H1 (cell line): ENCODE results near the gene IFT25.
"Not testable (repeated sequence)": the region's sequence is repeated elsewhere in the genome, so short reads cannot be mapped to it uniquely, and the experiment has no call there.

Experiments
- ATF2 ChIP-seq: IDR thresholded peaks from 2 replicates; pipeline ENCODE4 v1.6.1; 2012; ENCODE audit warnings: low read length, inconsistent platforms
- EGR1 ChIP-seq: IDR thresholded peaks from 2 replicates; pipeline ENCODE4 v1.6.1; 2011; ENCODE audit warnings: low read depth, low read length, borderline replicate concordance
- EP300 ChIP-seq, 2 experiments: IDR thresholded peaks; 1 replicate in 1 of 2; 2 replicates in 1 of 2; pipeline ENCODE4 v1.6.1; 2011 to 2012; ENCODE audit warnings: low read depth in 2 of 2, low read length in 2 of 2, mild to moderate bottlenecking in 2 of 2, borderline replicate concordance in 1 of 2, inconsistent platforms in 1 of 2, moderate library complexity in 1 of 2
- NRF1 ChIP-seq: IDR thresholded peaks from 2 replicates; pipeline ENCODE4 v1.6.1; 2011; ENCODE audit warnings: mild to moderate bottlenecking, low read depth, low read length, improper control_type of control experiment
- POLR2A ChIP-seq, 2 experiments: IDR thresholded peaks; 1 replicate in 1 of 2; 2 replicates in 1 of 2; pipeline ENCODE4 v1.6.1; 2011; ENCODE audit warnings: low read depth in 2 of 2, low read length in 2 of 2, mild to moderate bottlenecking in 2 of 2; ENCODE audit errors: control extremely low read depth in 1 of 2
- RBBP5 ChIP-seq: IDR thresholded peaks from 2 replicates; pipeline ENCODE4 v1.7.1; 2012; ENCODE audit warnings: low read depth, mild to moderate bottlenecking, inconsistent platforms, low read length, moderate library complexity, borderline replicate concordance
- RNF2 ChIP-seq: fragments of 200-900, 300-1000 bp; sonication (generic); IDR thresholded peaks from 2 replicates; pipeline ENCODE4 v1.7.1; 2016; ENCODE audit warnings: borderline replicate concordance, low read depth, mild to moderate bottlenecking, antibody characterized with exemption, low read length; ENCODE audit not compliant: poor library complexity, severe bottlenecking; ENCODE audit errors: missing control alignments
- SAP30 ChIP-seq: fragments of 300-600 bp; sonication (generic); IDR thresholded peaks from 2 replicates; pipeline ENCODE4 v1.7.1; 2012; ENCODE audit warnings: low read length, moderate library complexity, mild to moderate bottlenecking, inconsistent platforms; ENCODE audit not compliant: insufficient read depth, insufficient replicate concordance
- SP4 ChIP-seq: IDR thresholded peaks from 2 replicates; pipeline ENCODE4 v1.6.1; 2012; ENCODE audit warnings: low read length, inconsistent platforms
- SRF ChIP-seq: IDR thresholded peaks from 2 replicates; pipeline ENCODE4 v1.6.1; 2011; ENCODE audit warnings: mild to moderate bottlenecking, low read depth, low read length, moderate library complexity
- TAF1 ChIP-seq: IDR thresholded peaks from 2 replicates; pipeline ENCODE4 v1.6.1; 2011; ENCODE audit warnings: mild to moderate bottlenecking, low read depth, low read length
- TCF12 ChIP-seq: IDR thresholded peaks from 2 replicates; pipeline ENCODE4 v1.6.1; 2011; ENCODE audit warnings: low read depth, mild to moderate bottlenecking, low read length
- YY1 ChIP-seq: IDR thresholded peaks from 2 replicates; pipeline ENCODE4 v1.6.1; 2011; ENCODE audit warnings: low read depth, mild to moderate bottlenecking, low read length
- TF ChIP-seq, protein P1 (sequence below), 3 experiments: IDR thresholded peaks; 1 replicate in 2 of 3; 2 replicates in 1 of 3; pipeline versions ENCODE4 v1.5.1 to v1.6.1; 2011; ENCODE audit warnings: low read length in 3 of 3, mild to moderate bottlenecking in 3 of 3, inconsistent platforms in 2 of 3, low read depth in 1 of 3, moderate library complexity in 1 of 3; ENCODE audit not compliant: insufficient read depth in 1 of 3; ENCODE audit errors: control extremely low read depth in 1 of 3

GRCh38 chr1:53883600-53883999 lies 61.9 kb downstream of the IFT25 start:
- not testable (repeated sequence) for TF ChIP-seq RNF2; TCF12; POLR2A (IDR thresholded peaks at IDR 0.05; ENCODE audit: control extremely low read depth in 1 of 2, low read depth in 2 of 2, low read length in 2 of 2); RBBP5; SAP30; SRF; EP300 (IDR thresholded peaks at IDR 0.05; ENCODE audit: borderline replicate concordance in 1 of 2, low read depth in 2 of 2, low read length in 2 of 2); ATF2; SP4; TAF1; YY1; EGR1; NRF1
- TF ChIP-seq, protein P1, sequence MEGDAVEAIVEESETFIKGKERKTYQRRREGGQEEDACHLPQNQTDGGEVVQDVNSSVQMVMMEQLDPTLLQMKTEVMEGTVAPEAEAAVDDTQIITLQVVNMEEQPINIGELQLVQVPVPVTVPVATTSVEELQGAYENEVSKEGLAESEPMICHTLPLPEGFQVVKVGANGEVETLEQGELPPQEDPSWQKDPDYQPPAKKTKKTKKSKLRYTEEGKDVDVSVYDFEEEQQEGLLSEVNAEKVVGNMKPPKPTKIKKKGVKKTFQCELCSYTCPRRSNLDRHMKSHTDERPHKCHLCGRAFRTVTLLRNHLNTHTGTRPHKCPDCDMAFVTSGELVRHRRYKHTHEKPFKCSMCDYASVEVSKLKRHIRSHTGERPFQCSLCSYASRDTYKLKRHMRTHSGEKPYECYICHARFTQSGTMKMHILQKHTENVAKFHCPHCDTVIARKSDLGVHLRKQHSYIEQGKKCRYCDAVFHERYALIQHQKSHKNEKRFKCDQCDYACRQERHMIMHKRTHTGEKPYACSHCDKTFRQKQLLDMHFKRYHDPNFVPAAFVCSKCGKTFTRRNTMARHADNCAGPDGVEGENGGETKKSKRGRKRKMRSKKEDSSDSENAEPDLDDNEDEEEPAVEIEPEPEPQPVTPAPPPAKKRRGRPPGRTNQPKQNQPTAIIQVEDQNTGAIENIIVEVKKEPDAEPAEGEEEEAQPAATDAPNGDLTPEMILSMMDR (IDR thresholded peaks at IDR 0.05; ENCODE audit: control extremely low read depth in 1 of 3, insufficient read depth in 1 of 3, low read depth in 1 of 3, low read length in 3 of 3), result not testable (repeated sequence)
